ENCODE data around the gene ITGB4. TPM values are rescaled to one million over a fixed set of nuclear protein-coding genes. Genes with fewer than 3 reads are reported as not detected.
A peak's percentile ranks its signal among the peaks of the same experiment; 100 is the strongest.

The ITGB4 gene
- total and polyA plus RNA-seq, 2 of the 13 experiments (the other 11 are each of a cell fraction or from before 2014, with no cell fraction given): 6.9 to 14.5 TPM

GRCh38 chr17:75779250-75779986 lies 58.2 kb downstream of the ITGB4 start (continued):
- TF ChIP-seq ZNF414 (CRISPR knock-in tag; IDR thresholded peaks at IDR 0.05): no peak
- peak; percentile 95 for TF ChIP-seq ZNF225 (CRISPR knock-in tag; IDR thresholded peaks at IDR 0.05)
- TF ChIP-seq MAFG (CRISPR knock-in tag; IDR thresholded peaks at IDR 0.05): no peak
- TF ChIP-seq MTA3 (CRISPR knock-in tag; IDR thresholded peaks at IDR 0.05): no peak
- peak; percentile 90 for TF ChIP-seq FOXK1 (CRISPR knock-in tag; IDR thresholded peaks at IDR 0.05; ENCODE audit: borderline replicate concordance, low read depth)
- TF ChIP-seq AKAP8 (CRISPR knock-in tag; IDR thresholded peaks at IDR 0.05): peak; percentile 49; the same call in 1 of the 2 replicates
- TF ChIP-seq ZNF772 (CRISPR knock-in tag; IDR thresholded peaks at IDR 0.05): peak; percentile 98
- TF ChIP-seq ATRX (CRISPR knock-in tag; IDR thresholded peaks at IDR 0.05; ENCODE audit: borderline replicate concordance): peak; percentile 66; the same call in 1 of the 2 replicates
- TF ChIP-seq TBX3 (IDR thresholded peaks at IDR 0.05; ENCODE audit: borderline replicate concordance): peak; percentile 33; the same call in 1 of the 2 replicates
- peak; percentile 78 for TF ChIP-seq ISL2 (CRISPR knock-in tag; IDR thresholded peaks at IDR 0.05)
- no peak for TF ChIP-seq ZMAT5 (CRISPR knock-in tag; IDR thresholded peaks at IDR 0.05; ENCODE audit: borderline replicate concordance, low read depth)
- peak; percentile 83; the same call in 1 of the 2 replicates for TF ChIP-seq KDM5B (CRISPR knock-in tag; IDR thresholded peaks at IDR 0.05; ENCODE audit: borderline replicate concordance)
- TF ChIP-seq ZNF484 (CRISPR knock-in tag; IDR thresholded peaks at IDR 0.05; ENCODE audit: borderline replicate concordance, low read depth): no peak
- TF ChIP-seq STAT5B (CRISPR knock-in tag; IDR thresholded peaks at IDR 0.05): peak; percentile 96
- TF ChIP-seq ZNF44 (CRISPR knock-in tag; IDR thresholded peaks at IDR 0.05): peak; percentile 92; the same call in 1 of the 2 replicates
- TF ChIP-seq ZNF713 (CRISPR knock-in tag; IDR thresholded peaks at IDR 0.05): no peak; the same call in 1 of the 2 replicates
- TF ChIP-seq SP140L (CRISPR knock-in tag; IDR thresholded peaks at IDR 0.05; ENCODE audit: borderline replicate concordance): peak; percentile 79; the same call in 1 of the 2 replicates
- peak; percentile 9; the same call in 1 of the 2 replicates for TF ChIP-seq ZNF556 (CRISPR knock-in tag; IDR thresholded peaks at IDR 0.05; ENCODE audit: borderline replicate concordance)
- peak; percentile 91 for TF ChIP-seq GATA4 (IDR thresholded peaks at IDR 0.05; ENCODE audit: borderline replicate concordance, low read depth)
- TF ChIP-seq RXRA (CRISPR knock-in tag; IDR thresholded peaks at IDR 0.05): peak; percentile 79
- TF ChIP-seq KLF9 (CRISPR knock-in tag; IDR thresholded peaks at IDR 0.05; ENCODE audit: low read depth): peak; percentile 89; the same call in 1 of the 2 replicates
- peak; percentile 97 for TF ChIP-seq CREB1 (IDR thresholded peaks at IDR 0.05)
- peak; percentile 98 for TF ChIP-seq CREB1 (CRISPR knock-in tag; IDR thresholded peaks at IDR 0.05)
- 0 out of 2 replicates have a peak, but pooled peaks have one; percentile 37 for TF ChIP-seq ZMYM3 (CRISPR knock-in tag; IDR thresholded peaks at IDR 0.05)
- TF ChIP-seq ZNF549 (CRISPR knock-in tag; IDR thresholded peaks at IDR 0.05): no peak
- no peak; the same call in 1 of the 2 replicates for TF ChIP-seq GTF3A (CRISPR knock-in tag; conservative IDR thresholded peaks at IDR 0.05)
- peak; percentile 99 for TF ChIP-seq DR1 (CRISPR knock-in tag; IDR thresholded peaks at IDR 0.05)
- TF ChIP-seq NCOA1 (CRISPR knock-in tag; IDR thresholded peaks at IDR 0.05): peak; percentile 52; the same call in 1 of the 2 replicates
- TF ChIP-seq RFX1 (IDR thresholded peaks at IDR 0.05): no peak
